Measurements from ENCODE around the gene RSPH3. TPM values are rescaled to one million over a fixed set of nuclear protein-coding genes. Genes with fewer than 3 reads are reported as not detected.

The RSPH3 gene
- total and polyA plus RNA-seq, 2 of the 13 experiments (the other 11 are each of a cell fraction or from before 2014, with no cell fraction given) = 1.3 to 3.5 TPM

GRCh38 chr6:158943380-158944032 lies 56.5 kb downstream of the RSPH3 start:
- in situ Hi-C loops (cut with HindIII; ENCODE audit: extremely low pct_ligation_motif_present, low pct_unique_long_range_greater_than_20kb) (no loop called here), intact Hi-C loops (cut with micrococcal nuclease; ENCODE audit: unreplicated experiment) (no loop called here)
- H3K27me3 ChIP-seq (ENCODE audit: control insufficient read depth in 1 of 2, insufficient read depth in 2 of 2, low read length in 2 of 2) = no peaks in the 10 kb centered on the region
- no peak for FAIRE-seq
- no peak overlapping the region for H3K27ac ChIP-seq (ENCODE audit: extremely low read length, insufficient read depth, low read length)
- DNase-seq (ENCODE audit: low spot score) = no peak
- no peaks in the 10 kb centered on the region for H3K4me1 ChIP-seq (ENCODE audit: insufficient read depth, low read length)
- no peak overlapping the region for H3K9ac ChIP-seq (ENCODE audit: insufficient read depth, low read depth, low read length)
- no TSS peak for BruUV-seq (replicated peaks)
- no peak overlapping the region for H3K4me3 ChIP-seq (replicated peaks in 1 of 3; ENCODE audit: insufficient read depth in 1 of 3, low read depth in 2 of 3, low read length in 3 of 3)
- TF ChIP-seq HNRNPK (IDR thresholded peaks at IDR 0.05; ENCODE audit: low read depth, low read length, poor library complexity, severe bottlenecking) (peak; percentile 99), PCBP1 (IDR thresholded peaks at IDR 0.05; ENCODE audit: borderline replicate concordance, low read depth, low read length) (peak; percentile 95), MAFF (IDR thresholded peaks at IDR 0.05; ENCODE audit: low read depth, low read length) (no peak)
- H3K36me3 ChIP-seq (replicated peaks in 1 of 2; ENCODE audit: control insufficient read depth in 1 of 2, insufficient read depth in 2 of 2, low read length in 2 of 2) = no peaks in the 10 kb centered on the region
- ATAC-seq = no peak
- no peaks in the 10 kb centered on the region; the same call in 1 of the 2 replicates for H4K20me1 ChIP-seq (ENCODE audit: insufficient read depth, low read length)
- ChIA-PET CTCF (ENCODE audit: low intra/inter-chr PET ratio, low total read pairs) (no interaction called here), POLR2A (no interaction called here)
- WGBS (ENCODE audit: low lambda C conversion rate) = 25% methylated on average over 3 of the region's 3 CpGs
- H3K79me2 ChIP-seq (ENCODE audit: insufficient read depth, low read length) = no peaks in the 10 kb centered on the region
- H3K9me3 ChIP-seq (ENCODE audit: low read length) = no peaks in the 10 kb centered on the region
- no peak overlapping the region for H3K4me2 ChIP-seq (ENCODE audit: low read depth, low read length)
- no peak overlapping the region for H2AFZ ChIP-seq (ENCODE audit: low read length)

GRCh38 chr6:158942349-158942748 lies 57.7 kb downstream of the RSPH3 start:
- peaks cover 2% of the 10 kb centered on the region; the same call in 1 of the 2 replicates for H3K4me1 ChIP-seq (ENCODE audit: insufficient read depth, low read length)
- no peaks in the 10 kb centered on the region for H3K36me3 ChIP-seq (replicated peaks in 1 of 2; ENCODE audit: control insufficient read depth in 1 of 2, insufficient read depth in 2 of 2, low read length in 2 of 2)
- ChIA-PET CTCF (ENCODE audit: low intra/inter-chr PET ratio, low total read pairs) (no interaction called here), POLR2A (no interaction called here)
- in situ Hi-C loops (cut with HindIII; ENCODE audit: extremely low pct_ligation_motif_present, low pct_unique_long_range_greater_than_20kb) (no loop called here), intact Hi-C loops (cut with micrococcal nuclease; ENCODE audit: unreplicated experiment) (no loop called here)
- H3K4me3 ChIP-seq (replicated peaks in 1 of 3; ENCODE audit: insufficient read depth in 1 of 3, low read depth in 2 of 3, low read length in 3 of 3) = no peak overlapping the region
- no peak overlapping the region for H3K4me2 ChIP-seq (ENCODE audit: low read depth, low read length)
- no peak for FAIRE-seq
- DNase-seq (ENCODE audit: low spot score) = no peak
- H3K27ac ChIP-seq (ENCODE audit: extremely low read length, insufficient read depth, low read length) = no peak overlapping the region
- no peak overlapping the region for H3K9ac ChIP-seq (ENCODE audit: insufficient read depth, low read depth, low read length)
- H4K20me1 ChIP-seq (ENCODE audit: insufficient read depth, low read length) = no peaks in the 10 kb centered on the region; the same call in 1 of the 2 replicates
- H3K79me2 ChIP-seq (ENCODE audit: insufficient read depth, low read length) = no peaks in the 10 kb centered on the region
- ATAC-seq = no peak
- no peaks in the 10 kb centered on the region for H3K9me3 ChIP-seq (ENCODE audit: low read length)
- BruUV-seq (replicated peaks) = no TSS peak
- no peak overlapping the region for H2AFZ ChIP-seq (ENCODE audit: low read length)
- H3K27me3 ChIP-seq (ENCODE audit: control insufficient read depth in 1 of 2, insufficient read depth in 2 of 2, low read length in 2 of 2) = 0 out of 5 replicates have a peak, but pooled peaks cover 0 to 4% of the 10 kb centered on the region in 2 experiments
- 30% methylated on average over 2 of the region's 2 CpGs for WGBS (ENCODE audit: low lambda C conversion rate)
- TF ChIP-seq TMF1 (CRISPR knock-in tag; IDR thresholded peaks at IDR 0.05; ENCODE audit: low read depth) (no peak), RBFOX2 (IDR thresholded peaks at IDR 0.05; ENCODE audit: low read depth, low read length) (no peak), IRF2 (CRISPR knock-in tag; IDR thresholded peaks at IDR 0.05) (no peak), SOX5 (CRISPR knock-in tag; IDR thresholded peaks at IDR 0.05; ENCODE audit: borderline replicate concordance) (no peak), STAT5B (CRISPR knock-in tag; IDR thresholded peaks at IDR 0.05) (no peak), MNT (IDR thresholded peaks at IDR 0.05) (no peak), ZNF572 (CRISPR knock-in tag; IDR thresholded peaks at IDR 0.05) (no peak), KMT2A (CRISPR knock-in tag; IDR thresholded peaks at IDR 0.05) (no peak), ZNF839 (CRISPR knock-in tag; IDR thresholded peaks at IDR 0.05; ENCODE audit: borderline replicate concordance) (no peak), NFE2 (CRISPR knock-in tag; IDR thresholded peaks at IDR 0.05) (no peak)
- TF ChIP-seq, protein P1, sequence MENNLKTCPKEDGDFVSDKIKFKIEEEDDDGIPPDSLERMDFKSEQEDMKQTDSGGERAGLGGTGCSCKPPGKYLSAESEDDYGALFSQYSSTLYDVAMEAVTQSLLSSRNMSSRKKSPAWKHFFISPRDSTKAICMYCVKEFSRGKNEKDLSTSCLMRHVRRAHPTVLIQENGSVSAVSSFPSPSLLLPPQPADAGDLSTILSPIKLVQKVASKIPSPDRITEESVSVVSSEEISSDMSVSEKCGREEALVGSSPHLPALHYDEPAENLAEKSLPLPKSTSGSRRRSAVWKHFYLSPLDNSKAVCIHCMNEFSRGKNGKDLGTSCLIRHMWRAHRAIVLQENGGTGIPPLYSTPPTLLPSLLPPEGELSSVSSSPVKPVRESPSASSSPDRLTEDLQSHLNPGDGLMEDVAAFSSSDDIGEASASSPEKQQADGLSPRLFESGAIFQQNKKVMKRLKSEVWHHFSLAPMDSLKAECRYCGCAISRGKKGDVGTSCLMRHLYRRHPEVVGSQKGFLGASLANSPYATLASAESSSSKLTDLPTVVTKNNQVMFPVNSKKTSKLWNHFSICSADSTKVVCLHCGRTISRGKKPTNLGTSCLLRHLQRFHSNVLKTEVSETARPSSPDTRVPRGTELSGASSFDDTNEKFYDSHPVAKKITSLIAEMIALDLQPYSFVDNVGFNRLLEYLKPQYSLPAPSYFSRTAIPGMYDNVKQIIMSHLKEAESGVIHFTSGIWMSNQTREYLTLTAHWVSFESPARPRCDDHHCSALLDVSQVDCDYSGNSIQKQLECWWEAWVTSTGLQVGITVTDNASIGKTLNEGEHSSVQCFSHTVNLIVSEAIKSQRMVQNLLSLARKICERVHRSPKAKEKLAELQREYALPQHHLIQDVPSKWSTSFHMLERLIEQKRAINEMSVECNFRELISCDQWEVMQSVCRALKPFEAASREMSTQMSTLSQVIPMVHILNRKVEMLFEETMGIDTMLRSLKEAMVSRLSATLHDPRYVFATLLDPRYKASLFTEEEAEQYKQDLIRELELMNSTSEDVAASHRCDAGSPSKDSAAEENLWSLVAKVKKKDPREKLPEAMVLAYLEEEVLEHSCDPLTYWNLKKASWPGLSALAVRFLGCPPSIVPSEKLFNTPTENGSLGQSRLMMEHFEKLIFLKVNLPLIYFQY (CRISPR knock-in tag; IDR thresholded peaks at IDR 0.05; ENCODE audit: borderline replicate concordance) = no peak
